Activated CD8-positive, alpha-beta T cell treated with anti-CD3 and anti-CD28 coated beads for 36 hours (primary cell): Measurements from ENCODE around the gene NID2. TPM values are rescaled to one million over a fixed set of nuclear protein-coding genes. Genes with fewer than 3 reads are reported as not detected.

ENCODE experiments used
- ATAC-seq: fragments of 200-7000 bp; cut with Tn5 transposase; one replicate; pipeline ENCODE4 v1.10.0; 2021; ENCODE audit warnings: mild to moderate bottlenecking, moderate library complexity
- CTCF ChIA-PET: fragments of 350-600 bp; sonication (Branson Sonifier 250); formaldehyde crosslinking; loops from one replicate; lab custom pipeline; 2021; ENCODE audit warnings: antibody characterized with exemption; lab: Charles Lee
- POLR2A ChIA-PET: fragments of 350-600 bp; sonication (Branson Sonifier 250); formaldehyde crosslinking; loops from one replicate; lab custom pipeline; 2021; ENCODE audit warnings: antibody characterized with exemption; lab: Charles Lee
- DNase-seq: peaks from one replicate; pipeline ENCODE4 v3.0.0-alpha.2; 2020
- H3K27ac Mint-ChIP-seq: one replicate; pipeline ENCODE4 v1.8.0; 2021; ENCODE audit warnings: mild to moderate bottlenecking, mixed read lengths
- H3K27me3 Mint-ChIP-seq: one replicate; pipeline ENCODE4 v1.8.0; 2021; ENCODE audit warnings: mixed read lengths
- H3K36me3 Mint-ChIP-seq: one replicate; pipeline ENCODE4 v1.8.0; 2021; ENCODE audit warnings: low read depth, mixed read lengths
- H3K4me1 Mint-ChIP-seq: one replicate; pipeline ENCODE4 v1.8.0; 2021; ENCODE audit warnings: low read depth, mixed read lengths
- H3K4me3 Mint-ChIP-seq: one replicate; pipeline ENCODE4 v1.8.0; 2021; ENCODE audit warnings: mild to moderate bottlenecking, moderate library complexity, mixed read lengths
- H3K9me3 Mint-ChIP-seq: one replicate; pipeline ENCODE4 v1.8.0; 2021; ENCODE audit warnings: mixed read lengths
- intact Hi-C: fragments of 100-400 bp; cut with micrococcal nuclease; formaldehyde crosslinking; loops from one replicate; pipeline ENCODE4 v1.10.0; 2022
- total RNA-seq, 2 experiments: library from RNA; stranded (reverse); gene quantifications; one replicate each; pipeline ENCODE4 v1.2.3, GENCODE V29; 2021
- TF ChIP-seq, protein P1 (sequence below): fragments of 200-600 bp; IDR thresholded peaks from one replicate; pipeline ENCODE4 v1.8.0; 2022; ENCODE audit warnings: antibody characterized with exemption, mild to moderate bottlenecking

The NID2 gene
- total RNA-seq, 2 experiments from 2014 or later = 0.29 TPM; not detected in 1

DNA sequence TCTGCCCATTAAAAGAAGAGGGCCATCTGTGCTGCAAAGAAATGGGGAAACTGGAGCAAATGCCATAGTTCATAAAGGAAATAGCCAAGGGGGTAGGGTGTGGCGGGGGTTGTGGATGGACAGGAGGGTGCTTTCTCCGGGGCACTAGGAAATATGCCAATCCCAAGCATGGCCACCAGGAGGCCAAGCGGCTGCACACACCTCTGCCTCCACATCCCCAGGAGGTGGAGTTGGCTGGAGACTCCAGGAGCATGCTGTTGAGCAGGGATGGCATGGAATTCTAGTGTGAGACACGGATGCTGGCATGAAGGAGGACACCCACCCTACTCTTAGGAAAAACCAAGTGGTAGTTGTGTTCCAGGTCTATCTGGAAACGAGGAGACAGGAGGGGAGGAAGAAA lies 25.2 kb downstream of the NID2 start:
- H3K9me3 Mint-ChIP-seq = no peaks in the 10 kb centered on the region
- intact Hi-C loops = no loop called here
- POLR2A ChIA-PET = no interaction called here
- ATAC-seq (peak; percentile 49), DNase-seq (peak; percentile 28)
- no peak overlapping the region for H3K4me3 Mint-ChIP-seq
- no peak overlapping the region for H3K27ac Mint-ChIP-seq
- H3K36me3 Mint-ChIP-seq = no peaks in the 10 kb centered on the region
- TF ChIP-seq, protein P1, sequence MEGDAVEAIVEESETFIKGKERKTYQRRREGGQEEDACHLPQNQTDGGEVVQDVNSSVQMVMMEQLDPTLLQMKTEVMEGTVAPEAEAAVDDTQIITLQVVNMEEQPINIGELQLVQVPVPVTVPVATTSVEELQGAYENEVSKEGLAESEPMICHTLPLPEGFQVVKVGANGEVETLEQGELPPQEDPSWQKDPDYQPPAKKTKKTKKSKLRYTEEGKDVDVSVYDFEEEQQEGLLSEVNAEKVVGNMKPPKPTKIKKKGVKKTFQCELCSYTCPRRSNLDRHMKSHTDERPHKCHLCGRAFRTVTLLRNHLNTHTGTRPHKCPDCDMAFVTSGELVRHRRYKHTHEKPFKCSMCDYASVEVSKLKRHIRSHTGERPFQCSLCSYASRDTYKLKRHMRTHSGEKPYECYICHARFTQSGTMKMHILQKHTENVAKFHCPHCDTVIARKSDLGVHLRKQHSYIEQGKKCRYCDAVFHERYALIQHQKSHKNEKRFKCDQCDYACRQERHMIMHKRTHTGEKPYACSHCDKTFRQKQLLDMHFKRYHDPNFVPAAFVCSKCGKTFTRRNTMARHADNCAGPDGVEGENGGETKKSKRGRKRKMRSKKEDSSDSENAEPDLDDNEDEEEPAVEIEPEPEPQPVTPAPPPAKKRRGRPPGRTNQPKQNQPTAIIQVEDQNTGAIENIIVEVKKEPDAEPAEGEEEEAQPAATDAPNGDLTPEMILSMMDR = peak; percentile 4
- H3K4me1 Mint-ChIP-seq = peaks cover 11% of the 10 kb centered on the region
- H3K27me3 Mint-ChIP-seq = no peaks in the 10 kb centered on the region
- CTCF ChIA-PET = interaction anchor here (0.6 to 1.8 kb wide), 10 partner anchors 19 to 469 kb away, joined by 3 to 5 read pairs (median 3); no protein-coding TSS in a partner anchor

DNA sequence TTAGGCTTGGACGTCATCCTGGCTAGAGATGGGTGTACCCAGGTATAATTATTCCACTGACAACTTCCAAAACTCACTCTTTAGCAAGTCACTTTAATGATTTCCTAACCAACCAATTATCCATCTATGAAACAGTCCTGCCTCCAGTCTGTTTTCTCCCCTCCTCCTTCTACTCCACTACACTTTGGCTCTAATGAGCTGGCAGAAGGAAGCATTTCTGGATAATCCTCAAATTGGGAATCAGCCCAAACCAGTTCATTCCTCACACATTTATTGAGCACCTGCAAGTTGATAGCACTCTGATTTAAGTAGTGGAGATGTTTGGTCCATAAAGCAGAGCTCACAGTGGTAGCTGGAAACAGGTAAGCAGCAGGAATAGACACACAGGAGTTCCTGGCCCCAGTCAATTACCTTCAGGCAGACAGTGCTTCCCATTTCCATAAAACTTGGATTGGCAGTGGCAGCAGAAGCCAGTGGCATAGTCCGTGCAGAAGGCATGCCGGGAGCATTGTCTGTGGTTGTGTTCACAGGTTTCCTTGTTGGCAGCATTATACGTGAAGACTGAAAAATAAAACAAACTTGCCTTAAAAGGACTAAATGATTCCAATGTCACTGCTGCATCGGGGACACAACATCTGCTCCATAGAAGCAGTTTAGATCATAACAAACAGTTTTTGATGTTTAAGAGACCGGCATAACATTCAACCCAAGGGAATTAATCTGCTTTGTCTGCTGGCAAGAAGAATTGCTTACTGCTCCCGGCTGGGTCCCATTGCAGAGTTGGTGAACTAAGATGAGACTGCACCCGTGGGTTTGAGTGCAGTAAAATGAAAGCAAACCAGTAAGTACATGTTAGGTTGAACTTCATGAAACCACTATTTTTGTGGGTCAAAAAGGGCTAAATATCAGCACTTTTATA lies 26.2 kb downstream of the NID2 start:
- CTCF ChIA-PET = interaction anchor here (0.6 to 1.8 kb wide), 6 partner anchors 28 to 470 kb away, joined by 3 to 5 read pairs (median 3); no protein-coding TSS in a partner anchor
- Mint-ChIP-seq H3K27ac (no peak overlapping the region), H3K9me3 (no peaks in the 10 kb centered on the region), H3K4me3 (no peak overlapping the region), H3K36me3 (no peaks in the 10 kb centered on the region), H3K4me1 (peaks cover 11% of the 10 kb centered on the region), H3K27me3 (no peaks in the 10 kb centered on the region)
- intact Hi-C loops = no loop called here
- POLR2A ChIA-PET = no interaction called here
- TF ChIP-seq, protein P1 = no peak
- no peak for DNase-seq
- no peak for ATAC-seq

DNA sequence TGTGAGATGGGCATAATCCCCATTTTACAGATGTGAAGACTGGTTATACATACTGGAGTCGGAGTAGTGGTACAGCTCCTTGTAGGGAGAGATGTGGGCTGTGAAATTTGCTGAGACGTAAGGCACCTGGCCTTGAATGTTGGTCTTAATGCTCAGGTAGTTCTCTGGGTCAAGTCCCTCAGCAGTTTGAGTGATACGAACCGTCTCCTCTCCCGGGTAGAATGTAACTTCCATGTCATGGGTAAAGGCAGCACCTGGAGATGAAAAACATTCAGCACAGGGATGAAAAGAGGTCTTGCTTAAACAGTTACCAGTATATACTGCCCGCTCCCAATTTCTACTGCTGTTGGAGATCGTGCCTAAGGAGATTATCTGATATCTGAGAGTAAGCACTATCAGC lies 28.3 kb downstream of the NID2 start:
- POLR2A ChIA-PET = no interaction called here
- intact Hi-C loops = no loop called here
- Mint-ChIP-seq H3K27ac (no peak overlapping the region), H3K9me3 (peaks cover 4% of the 10 kb centered on the region), H3K27me3 (no peaks in the 10 kb centered on the region), H3K4me3 (no peak overlapping the region), H3K4me1 (peaks cover 8% of the 10 kb centered on the region), H3K36me3 (no peaks in the 10 kb centered on the region)
- CTCF ChIA-PET = no interaction called here
- DNase-seq (no peak), ATAC-seq (no peak)
- TF ChIP-seq, protein P1 = no peak

DNA sequence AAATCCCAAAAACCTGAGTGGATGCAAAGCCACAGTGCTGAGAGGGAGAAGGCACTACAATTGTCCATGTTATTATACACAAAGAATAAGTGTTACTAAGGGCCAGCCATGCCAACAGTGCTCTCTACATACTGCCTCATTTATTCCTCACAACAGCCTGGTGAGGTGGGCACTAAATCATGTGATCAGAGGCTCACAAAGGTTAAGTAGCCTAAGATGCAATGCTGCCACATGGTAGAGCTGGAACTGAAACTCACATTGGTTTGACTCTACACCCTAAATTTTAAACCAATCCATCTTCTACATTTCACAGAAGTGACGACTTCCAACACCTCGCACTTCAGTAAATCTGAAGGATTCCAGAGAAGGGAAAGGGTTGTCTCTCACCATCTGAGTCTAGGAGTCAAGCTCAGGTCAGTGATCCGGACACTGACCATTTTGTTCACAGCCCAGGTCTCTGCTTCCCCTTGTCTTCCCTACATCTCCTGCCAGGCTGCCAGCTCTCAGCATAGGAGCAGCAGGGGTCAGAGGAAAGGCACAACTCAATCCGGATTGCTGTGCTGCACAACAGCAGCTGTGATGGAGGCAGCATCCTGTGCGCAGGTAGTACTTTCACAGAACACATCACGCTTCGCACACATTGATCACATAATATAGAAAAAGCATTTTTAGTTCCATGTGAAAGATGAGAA lies 29.6 kb downstream of the NID2 start:
- DNase-seq = no peak
- H3K27ac Mint-ChIP-seq = no peak overlapping the region
- TF ChIP-seq, protein P1 = no peak
- H3K4me1 Mint-ChIP-seq = no peaks in the 10 kb centered on the region
- peaks cover 4% of the 10 kb centered on the region for H3K9me3 Mint-ChIP-seq
- CTCF ChIA-PET = no interaction called here
- H3K27me3 Mint-ChIP-seq = peaks cover 1% of the 10 kb centered on the region
- intact Hi-C loops = no loop called here
- H3K36me3 Mint-ChIP-seq = no peaks in the 10 kb centered on the region
- no peak overlapping the region for H3K4me3 Mint-ChIP-seq
- POLR2A ChIA-PET = no interaction called here
- ATAC-seq = no peak
